ENCODE results near the gene TRAM2. TPM values are rescaled to one million over a fixed set of nuclear protein-coding genes. Genes with fewer than 3 reads are reported as not detected.

The TRAM2 gene
- total RNA-seq, 1 donor from 2014 or later = 159 TPM

DNA sequence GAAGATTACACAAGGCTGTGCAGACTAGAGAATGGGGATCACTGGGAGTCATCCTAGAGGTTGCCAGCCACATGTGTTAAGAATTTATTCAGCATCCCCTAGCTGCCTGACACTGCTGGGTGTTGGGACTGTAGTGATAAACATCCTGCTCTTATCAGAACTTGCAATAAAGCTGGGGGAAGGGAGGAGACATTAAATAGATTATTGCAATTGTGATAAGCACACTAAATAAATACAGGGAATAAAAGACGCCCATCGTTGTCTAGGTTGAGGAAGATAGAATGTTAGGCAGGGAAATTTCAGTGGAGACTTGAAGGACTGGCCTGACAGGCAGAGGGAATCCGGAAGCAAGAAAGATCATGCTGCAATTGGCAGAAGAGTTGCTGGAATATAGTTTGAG is 33.2 kb upstream of the TRAM2 start:
- Mint-ChIP-seq H3K4me1 (ENCODE audit: low read depth) (peaks cover 10% of the 10 kb centered on the region), H3K27ac (ENCODE audit: unreplicated experiment) (no peak overlapping the region), H3K27me3 (ENCODE audit: low read depth) (no peaks in the 10 kb centered on the region), H3K4me3 (ENCODE audit: unreplicated experiment) (no peak overlapping the region), H3K36me3 (ENCODE audit: low read depth) (no peaks in the 10 kb centered on the region), H3K9me3 (ENCODE audit: low read depth) (peaks cover 10% of the 10 kb centered on the region)
- no peak for DNase-seq (ENCODE audit: low spot score)
- TF ChIP-seq, protein P1, sequence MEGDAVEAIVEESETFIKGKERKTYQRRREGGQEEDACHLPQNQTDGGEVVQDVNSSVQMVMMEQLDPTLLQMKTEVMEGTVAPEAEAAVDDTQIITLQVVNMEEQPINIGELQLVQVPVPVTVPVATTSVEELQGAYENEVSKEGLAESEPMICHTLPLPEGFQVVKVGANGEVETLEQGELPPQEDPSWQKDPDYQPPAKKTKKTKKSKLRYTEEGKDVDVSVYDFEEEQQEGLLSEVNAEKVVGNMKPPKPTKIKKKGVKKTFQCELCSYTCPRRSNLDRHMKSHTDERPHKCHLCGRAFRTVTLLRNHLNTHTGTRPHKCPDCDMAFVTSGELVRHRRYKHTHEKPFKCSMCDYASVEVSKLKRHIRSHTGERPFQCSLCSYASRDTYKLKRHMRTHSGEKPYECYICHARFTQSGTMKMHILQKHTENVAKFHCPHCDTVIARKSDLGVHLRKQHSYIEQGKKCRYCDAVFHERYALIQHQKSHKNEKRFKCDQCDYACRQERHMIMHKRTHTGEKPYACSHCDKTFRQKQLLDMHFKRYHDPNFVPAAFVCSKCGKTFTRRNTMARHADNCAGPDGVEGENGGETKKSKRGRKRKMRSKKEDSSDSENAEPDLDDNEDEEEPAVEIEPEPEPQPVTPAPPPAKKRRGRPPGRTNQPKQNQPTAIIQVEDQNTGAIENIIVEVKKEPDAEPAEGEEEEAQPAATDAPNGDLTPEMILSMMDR (IDR thresholded peaks at IDR 0.05) = no peak

DNA sequence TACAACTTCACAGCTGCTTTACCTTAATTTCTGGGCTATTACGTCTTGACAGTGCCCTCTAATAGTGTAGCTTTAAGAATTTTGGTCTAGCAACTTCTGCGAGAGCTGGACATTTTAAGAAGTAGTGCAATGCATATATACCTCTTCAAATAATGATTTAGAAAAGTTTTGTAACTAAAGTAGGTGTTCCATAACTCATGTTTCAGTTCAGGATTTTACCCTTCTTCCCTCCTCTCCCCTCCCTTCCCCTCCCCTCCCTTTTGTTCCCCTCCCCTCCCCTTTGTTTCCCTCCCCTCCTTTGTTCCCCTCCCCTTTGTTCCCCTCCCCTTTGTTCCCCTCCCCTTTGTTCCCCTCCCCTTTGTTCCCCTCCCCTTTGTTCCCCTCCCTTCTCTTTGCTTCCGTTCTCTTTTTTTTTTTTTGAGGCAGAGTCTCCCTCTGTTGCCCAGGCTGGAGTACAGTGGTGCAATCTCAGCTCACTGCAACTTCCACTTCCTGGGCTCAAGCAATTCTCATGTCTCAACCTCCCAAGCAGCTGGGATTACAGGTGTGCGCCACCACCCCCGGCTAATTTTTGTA is 28.8 kb upstream of the TRAM2 start:
- no peak overlapping the region for H3K27ac Mint-ChIP-seq (ENCODE audit: unreplicated experiment)
- H3K36me3 Mint-ChIP-seq (ENCODE audit: low read depth) = no peaks in the 10 kb centered on the region
- TF ChIP-seq, protein P1 (IDR thresholded peaks at IDR 0.05) = no peak
- H3K4me1 Mint-ChIP-seq (ENCODE audit: low read depth) = peaks cover 25% of the 10 kb centered on the region
- no peak for DNase-seq (ENCODE audit: low spot score)
- H3K9me3 Mint-ChIP-seq (ENCODE audit: low read depth) = peaks cover 10% of the 10 kb centered on the region
- no peak overlapping the region for H3K4me3 Mint-ChIP-seq (ENCODE audit: unreplicated experiment)
- no peaks in the 10 kb centered on the region for H3K27me3 Mint-ChIP-seq (ENCODE audit: low read depth)

DNA sequence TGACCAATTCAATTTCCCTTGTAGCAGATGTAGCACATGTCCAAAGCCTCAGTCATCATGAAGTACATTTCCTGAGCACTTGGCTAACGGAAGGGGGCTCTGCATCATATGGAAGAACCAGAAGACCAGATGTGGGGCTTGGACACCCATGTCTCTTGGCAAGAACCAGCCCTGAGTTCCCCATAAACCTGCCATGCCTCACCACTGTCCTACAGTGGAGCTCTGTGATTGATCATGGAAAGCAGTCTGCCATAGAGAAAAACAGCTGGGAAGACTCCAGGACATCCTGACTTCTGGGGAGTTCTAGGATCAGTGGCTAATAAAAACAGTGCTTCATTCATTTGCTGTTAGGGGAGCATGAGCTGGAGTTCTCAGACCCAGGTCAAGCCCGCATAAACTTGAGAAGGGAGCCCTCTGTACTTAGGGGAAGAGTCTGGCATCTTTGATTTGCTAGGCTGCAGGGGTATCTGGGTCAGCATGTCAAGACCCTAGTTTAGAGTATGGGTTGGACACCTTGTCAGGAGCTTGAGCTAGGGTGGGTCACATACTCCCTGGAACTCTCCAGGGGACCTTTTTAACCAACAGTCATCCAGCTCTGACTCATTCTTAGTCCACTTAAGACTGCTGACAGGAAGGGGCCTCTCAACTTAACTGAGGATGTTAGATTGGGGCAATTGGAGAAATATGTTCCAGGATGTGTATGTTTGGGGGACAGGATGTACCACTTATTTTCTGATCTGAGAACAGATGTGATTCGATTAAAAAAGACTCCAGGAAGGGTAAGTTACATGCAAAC is 26.3 kb upstream of the TRAM2 start:
- no peak for DNase-seq (ENCODE audit: low spot score)
- Mint-ChIP-seq H3K27me3 (ENCODE audit: low read depth) (no peaks in the 10 kb centered on the region), H3K4me1 (ENCODE audit: low read depth) (peaks cover 30% of the 10 kb centered on the region), H3K36me3 (ENCODE audit: low read depth) (no peaks in the 10 kb centered on the region), H3K27ac (ENCODE audit: unreplicated experiment) (peak overlapping the region; percentile 88), H3K9me3 (ENCODE audit: low read depth) (peaks cover 4% of the 10 kb centered on the region), H3K4me3 (ENCODE audit: unreplicated experiment) (no peak overlapping the region)
- TF ChIP-seq, protein P1 (IDR thresholded peaks at IDR 0.05) = no peak

DNA sequence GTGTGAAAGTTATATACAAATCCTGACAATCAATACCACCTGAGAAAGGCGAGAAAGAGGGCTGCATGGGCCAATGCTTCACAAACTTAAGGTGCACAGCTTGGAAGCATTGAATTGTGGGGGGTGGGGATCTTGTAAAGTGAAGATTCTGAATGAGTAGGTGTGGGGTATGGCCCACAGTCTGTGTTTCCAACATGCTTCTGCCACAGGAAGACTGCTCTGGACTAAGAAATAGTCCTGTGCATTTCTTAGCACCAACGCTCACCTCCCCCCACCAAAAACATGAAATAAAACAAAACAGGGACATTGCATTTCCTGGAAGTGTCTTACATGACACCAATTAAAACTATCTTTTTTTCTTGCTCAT is 21.9 kb upstream of the TRAM2 start:
- Mint-ChIP-seq H3K27ac (ENCODE audit: unreplicated experiment) (peak overlapping the region; percentile 82), H3K9me3 (ENCODE audit: low read depth) (no peaks in the 10 kb centered on the region), H3K4me1 (ENCODE audit: low read depth) (peaks cover 54% of the 10 kb centered on the region), H3K36me3 (ENCODE audit: low read depth) (no peaks in the 10 kb centered on the region), H3K4me3 (ENCODE audit: unreplicated experiment) (no peak overlapping the region), H3K27me3 (ENCODE audit: low read depth) (no peaks in the 10 kb centered on the region)
- TF ChIP-seq, protein P1 (IDR thresholded peaks at IDR 0.05) = no peak
- no peak for DNase-seq (ENCODE audit: low spot score)

DNA sequence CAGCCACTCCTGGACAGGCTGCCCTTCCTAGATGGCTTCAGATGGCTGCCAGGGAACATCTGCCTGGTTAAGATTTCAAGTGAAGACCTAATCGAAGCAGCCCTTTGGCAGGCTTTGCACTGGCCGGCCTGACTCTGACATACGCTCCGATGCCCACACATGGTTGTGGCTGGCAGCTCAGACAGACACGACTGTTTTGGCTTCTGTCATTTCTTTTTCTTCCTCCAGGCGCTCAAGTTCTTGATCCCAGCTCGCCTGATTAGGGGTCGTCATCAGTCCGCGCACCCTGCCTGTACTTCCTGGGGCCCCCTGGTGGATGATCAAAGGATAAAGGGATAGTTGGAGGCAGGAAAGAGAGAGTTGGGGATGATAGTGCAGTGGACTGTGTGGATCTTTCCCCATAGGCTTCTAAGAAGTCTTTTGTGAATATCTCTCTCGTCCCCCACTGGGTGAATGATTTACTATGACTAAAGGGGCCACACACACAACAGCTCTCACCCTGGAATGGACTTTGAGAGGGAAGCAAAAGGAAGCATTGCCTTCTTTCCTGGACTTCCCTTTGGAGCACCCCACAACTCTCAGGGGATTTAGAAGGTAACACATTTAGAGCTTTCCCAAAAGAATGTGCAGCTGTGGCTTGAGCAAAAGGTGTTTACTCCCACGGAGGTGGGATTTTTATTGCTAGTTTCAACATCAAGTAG is 21.4 kb upstream of the TRAM2 start:
- Mint-ChIP-seq H3K4me1 (ENCODE audit: low read depth) (peaks cover 49% of the 10 kb centered on the region), H3K27ac (ENCODE audit: unreplicated experiment) (peak overlapping the region; percentile 82), H3K36me3 (ENCODE audit: low read depth) (no peaks in the 10 kb centered on the region), H3K27me3 (ENCODE audit: low read depth) (no peaks in the 10 kb centered on the region), H3K4me3 (ENCODE audit: unreplicated experiment) (peak overlapping the region; percentile 10), H3K9me3 (ENCODE audit: low read depth) (no peaks in the 10 kb centered on the region)
- no peak for DNase-seq (ENCODE audit: low spot score)
- TF ChIP-seq, protein P1 (IDR thresholded peaks at IDR 0.05) = peak; percentile 83
